ENCODE measurements around the gene TWIST2.

The TWIST2 gene

GRCh38 chr2:238850091-238850490 lies 2.2 kb downstream of the TWIST2 start:
- TF ChIP-seq CTCF (IDR thresholded peaks at IDR 0.05; ENCODE audit: insufficient read depth, low read depth, low read length, missing control alignments), result no peak
- no peak for DNase-seq (ENCODE audit: low read depth)
- no peak overlapping the region for H3K4me3 ChIP-seq (ENCODE audit: low read depth, low read length)

- H3K4me3 ChIP-seq (ENCODE audit: low read depth, low read length), result no peak overlapping the region
- TF ChIP-seq CTCF (IDR thresholded peaks at IDR 0.05; ENCODE audit: insufficient read depth, low read depth, low read length, missing control alignments), result no peak
- DNase-seq (ENCODE audit: low read depth), result no peak
Measured at GRCh38 chr2:238851026-238851425, 3.1 kb downstream of the TWIST2 start.

DNA sequence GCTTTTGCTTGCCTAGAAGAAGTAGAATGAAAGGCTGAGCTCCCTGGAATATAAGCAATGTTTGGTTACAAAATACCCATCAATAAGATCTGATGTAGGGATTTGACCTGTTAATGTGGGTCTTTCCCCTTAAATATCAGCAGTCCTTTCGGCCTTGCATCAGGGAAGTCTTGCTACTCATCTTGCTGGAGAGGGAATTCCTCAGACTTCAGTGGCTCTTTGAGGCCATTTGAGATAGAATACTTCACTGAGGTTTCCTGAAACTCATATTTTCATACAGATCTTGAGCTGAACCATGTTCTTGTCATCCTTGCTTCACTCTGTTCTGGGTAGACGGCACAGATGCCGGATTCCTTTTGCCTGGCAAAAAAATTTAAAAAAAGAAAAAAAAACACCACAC lies 3.9 kb downstream of the TWIST2 start:
- DNase-seq (ENCODE audit: low read depth), result no peak
- no peak overlapping the region for H3K4me3 ChIP-seq (ENCODE audit: low read depth, low read length)
- TF ChIP-seq CTCF (IDR thresholded peaks at IDR 0.05; ENCODE audit: insufficient read depth, low read depth, low read length, missing control alignments), result no peak

- no peak for DNase-seq (ENCODE audit: low read depth)
- no peak overlapping the region for H3K4me3 ChIP-seq (ENCODE audit: low read depth, low read length)
- TF ChIP-seq CTCF (IDR thresholded peaks at IDR 0.05; ENCODE audit: insufficient read depth, low read depth, low read length, missing control alignments), result no peak
Measured at GRCh38 chr2:238852206-238852869, 4.5 kb downstream of the TWIST2 start.

GRCh38 chr2:238853218-238853617 lies 5.3 kb downstream of the TWIST2 start:
- no peak for TF ChIP-seq CTCF (IDR thresholded peaks at IDR 0.05; ENCODE audit: insufficient read depth, low read depth, low read length, missing control alignments)
- no peak overlapping the region for H3K4me3 ChIP-seq (ENCODE audit: low read depth, low read length)
- DNase-seq (ENCODE audit: low read depth), result no peak

DNA sequence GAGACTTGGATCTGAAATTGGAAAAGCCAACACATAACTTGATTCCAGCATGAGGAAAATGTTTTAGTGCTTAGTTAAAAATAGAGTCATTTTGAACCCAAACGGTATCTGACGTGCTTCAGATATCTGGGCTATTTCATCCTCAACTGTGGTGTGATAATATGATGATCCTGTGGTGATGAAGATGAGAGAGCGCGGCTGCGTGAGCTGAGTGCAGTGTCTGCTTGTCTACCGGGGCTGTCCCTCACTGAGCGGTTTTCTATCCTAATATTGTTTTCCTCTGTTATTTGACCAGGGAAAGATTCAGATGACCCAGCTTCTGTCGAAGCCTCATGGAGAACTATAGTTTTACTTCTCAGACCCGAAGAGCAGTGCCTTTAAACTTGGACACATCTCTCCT lies 5.8 kb downstream of the TWIST2 start:
- TF ChIP-seq CTCF (IDR thresholded peaks at IDR 0.05; ENCODE audit: insufficient read depth, low read depth, low read length, missing control alignments), result no peak
- DNase-seq (ENCODE audit: low read depth), result no peak
- H3K4me3 ChIP-seq (ENCODE audit: low read depth, low read length), result no peak overlapping the region

GRCh38 chr2:238854246-238854645 lies 6.4 kb downstream of the TWIST2 start:
- no peak for TF ChIP-seq CTCF (IDR thresholded peaks at IDR 0.05; ENCODE audit: insufficient read depth, low read depth, low read length, missing control alignments)
- no peak overlapping the region for H3K4me3 ChIP-seq (ENCODE audit: low read depth, low read length)
- DNase-seq (ENCODE audit: low read depth), result no peak

Measured in GM12865 (cell line).